ENCODE results near the gene CCDC69. TPM values are rescaled to one million over a fixed set of nuclear protein-coding genes. Genes with fewer than 3 reads are reported as not detected.
"Not testable (repeated sequence)": the region's sequence is repeated elsewhere in the genome, so short reads cannot be mapped to it uniquely, and the experiment has no call there.

CCDC69 gene
- total RNA-seq, 1 donor from 2014 or later: 79.0 TPM

GRCh38 chr5:151204051-151204450 lies 19.8 kb downstream of the CCDC69 start:
- intact Hi-C loops (cut with DNase I): no loop called here
- H3K4me1 ChIP-seq: peaks cover 28% of the 10 kb centered on the region
- no peak overlapping the region for H3K27ac ChIP-seq
- no peak for DNase-seq
- ATAC-seq: no peak
- no peak for TF ChIP-seq CTCF (IDR thresholded peaks at IDR 0.05)
- H3K36me3 ChIP-seq: peaks cover 40% of the 10 kb centered on the region
- H3K9me3 ChIP-seq: no peaks in the 10 kb centered on the region
- H3K4me3 ChIP-seq: no peak overlapping the region
- no peaks in the 10 kb centered on the region for H3K27me3 ChIP-seq (ENCODE audit: low read depth)

GRCh38 chr5:151202381-151203139 lies 21.3 kb downstream of the CCDC69 start:
- H3K36me3 ChIP-seq: peaks cover 55% of the 10 kb centered on the region
- H3K9me3 ChIP-seq: no peaks in the 10 kb centered on the region
- H3K27ac ChIP-seq: no peak overlapping the region
- no peak for TF ChIP-seq CTCF (IDR thresholded peaks at IDR 0.05)
- H3K4me3 ChIP-seq: no peak overlapping the region
- ATAC-seq (peak in 1 of 2 donors; percentile 46), DNase-seq (no peak)
- peaks cover 13% of the 10 kb centered on the region for H3K4me1 ChIP-seq
- intact Hi-C loops (cut with DNase I): no loop called here
- H3K27me3 ChIP-seq (ENCODE audit: low read depth): no peaks in the 10 kb centered on the region

GRCh38 chr5:151200913-151201595 lies 22.8 kb downstream of the CCDC69 start:
- H3K36me3 ChIP-seq: peaks cover 66% of the 10 kb centered on the region
- no peak for TF ChIP-seq CTCF (IDR thresholded peaks at IDR 0.05)
- DNase-seq (no peak), ATAC-seq (no peak)
- intact Hi-C loops (cut with DNase I): no loop called here
- H3K27me3 ChIP-seq (ENCODE audit: low read depth): no peaks in the 10 kb centered on the region
- no peaks in the 10 kb centered on the region for H3K9me3 ChIP-seq
- peaks cover 16% of the 10 kb centered on the region for H3K4me1 ChIP-seq
- no peak overlapping the region for H3K27ac ChIP-seq
- H3K4me3 ChIP-seq: no peak overlapping the region

GRCh38 chr5:151199581-151200185 lies 24.2 kb downstream of the CCDC69 start:
- Histone ChIP-seq H3K4me1 (peaks cover 27% of the 10 kb centered on the region), H3K4me3 (no peak overlapping the region), H3K27me3 (ENCODE audit: low read depth) (no peaks in the 10 kb centered on the region), H3K36me3 (peaks cover 66% of the 10 kb centered on the region), H3K27ac (no peak overlapping the region), H3K9me3 (no peaks in the 10 kb centered on the region)
- ATAC-seq: no peak
- DNase-seq: no peak
- TF ChIP-seq CTCF (IDR thresholded peaks at IDR 0.05): no peak
- intact Hi-C loops (cut with DNase I): no loop called here

- no peaks in the 10 kb centered on the region for H3K27me3 ChIP-seq (ENCODE audit: low read depth)
- peaks cover 27% of the 10 kb centered on the region for H3K4me1 ChIP-seq
- no peak for TF ChIP-seq CTCF (IDR thresholded peaks at IDR 0.05)
- H3K27ac ChIP-seq: no peak overlapping the region
- no peak overlapping the region for H3K4me3 ChIP-seq
- DNase-seq: no peak
- peaks cover 64% of the 10 kb centered on the region for H3K36me3 ChIP-seq
- intact Hi-C loops (cut with DNase I): no loop called here
- H3K9me3 ChIP-seq: no peaks in the 10 kb centered on the region
- ATAC-seq: no peak
Observed at GRCh38 chr5:151198861-151199260, 25.0 kb downstream of the CCDC69 start.

- H3K4me3 ChIP-seq; intact Hi-C loops (cut with DNase I); H3K27ac ChIP-seq; DNase-seq; H3K9me3 ChIP-seq; ATAC-seq; H3K27me3 ChIP-seq (ENCODE audit: low read depth): not testable (repeated sequence)
- Histone ChIP-seq H3K36me3 (peaks cover 61% of the 10 kb centered on the region), H3K4me1 (peaks cover 17% of the 10 kb centered on the region)
Observed at GRCh38 chr5:151197291-151197600, 26.6 kb downstream of the CCDC69 start.
